HG03060 (cell line): ENCODE results near the gene RAPGEF6.
"Not testable (repeated sequence)": the region's sequence is repeated elsewhere in the genome, so short reads cannot be mapped to it uniquely, and the experiment has no call there.

Experiments
- ATAC-seq: cut with Tn5 transposase; IDR thresholded peaks from one replicate; pipeline ENCODE4 v1.9.1; 2021; ENCODE audit warnings: low read depth, moderate number of reproducible peaks; ENCODE audit not compliant: unreplicated experiment

The RAPGEF6 gene

DNA sequence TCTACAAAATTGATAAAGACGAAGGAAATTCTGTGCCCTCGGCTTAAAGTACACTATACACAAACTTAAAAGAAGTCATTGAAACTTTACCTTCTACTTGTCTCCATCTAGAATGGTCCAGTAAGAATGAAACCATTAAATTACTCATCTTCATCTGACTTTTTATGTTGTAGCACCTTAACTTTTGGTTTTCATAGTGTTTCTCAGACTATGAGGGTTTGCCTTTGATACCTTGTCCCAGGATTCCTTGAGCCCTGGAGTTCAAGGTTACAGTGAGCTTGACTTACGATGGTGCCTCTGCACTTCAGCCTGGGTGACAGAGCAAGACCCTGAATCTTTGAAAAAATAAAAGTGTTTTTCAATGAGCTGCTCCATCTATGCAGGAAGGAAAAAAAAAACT is 239.0 kb downstream of the RAPGEF6 start:
- peak; percentile 87 for ATAC-seq

DNA sequence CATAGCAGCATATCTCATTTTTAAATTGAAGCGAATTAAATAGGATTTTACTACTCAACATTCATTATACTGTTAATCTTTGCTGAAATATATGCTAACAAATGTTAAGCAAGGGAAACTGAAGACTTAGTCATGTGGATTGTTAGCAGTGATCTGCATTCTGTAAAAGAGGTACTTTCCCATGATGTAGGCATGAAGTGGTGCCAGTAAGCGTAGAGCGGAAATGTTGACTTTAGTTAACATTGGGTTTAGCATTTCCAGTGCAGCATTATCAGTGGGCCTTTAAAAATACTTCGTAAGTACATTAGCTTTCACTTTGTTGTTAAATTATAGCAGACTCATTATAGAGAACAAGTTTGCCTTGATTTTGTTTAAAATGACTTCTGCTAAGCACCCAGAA is 240.9 kb downstream of the RAPGEF6 start:
- peak; percentile 54 for ATAC-seq

DNA sequence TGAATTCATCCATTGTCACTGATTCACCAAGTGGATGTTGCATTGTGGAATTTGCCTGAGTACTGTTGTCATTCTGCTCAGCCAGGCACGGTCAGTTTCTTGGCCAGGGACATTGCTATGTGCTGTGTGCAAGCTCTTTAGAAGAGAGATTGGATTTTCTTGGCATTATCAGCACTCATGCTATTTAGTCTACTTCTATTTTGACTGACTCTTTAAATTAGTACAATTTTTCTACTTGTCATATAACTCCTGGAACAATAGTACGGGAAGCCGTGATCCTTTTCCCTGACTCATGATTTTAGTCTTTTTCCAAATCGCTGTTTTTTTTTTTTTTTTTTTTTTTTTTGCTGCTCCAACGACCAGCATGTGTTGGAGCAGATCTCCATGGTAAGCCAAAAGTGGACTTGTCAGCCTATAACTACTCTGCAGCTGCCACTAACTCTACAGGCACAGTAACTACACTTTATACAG is 241.5 kb downstream of the RAPGEF6 start:
- no peak for ATAC-seq

DNA sequence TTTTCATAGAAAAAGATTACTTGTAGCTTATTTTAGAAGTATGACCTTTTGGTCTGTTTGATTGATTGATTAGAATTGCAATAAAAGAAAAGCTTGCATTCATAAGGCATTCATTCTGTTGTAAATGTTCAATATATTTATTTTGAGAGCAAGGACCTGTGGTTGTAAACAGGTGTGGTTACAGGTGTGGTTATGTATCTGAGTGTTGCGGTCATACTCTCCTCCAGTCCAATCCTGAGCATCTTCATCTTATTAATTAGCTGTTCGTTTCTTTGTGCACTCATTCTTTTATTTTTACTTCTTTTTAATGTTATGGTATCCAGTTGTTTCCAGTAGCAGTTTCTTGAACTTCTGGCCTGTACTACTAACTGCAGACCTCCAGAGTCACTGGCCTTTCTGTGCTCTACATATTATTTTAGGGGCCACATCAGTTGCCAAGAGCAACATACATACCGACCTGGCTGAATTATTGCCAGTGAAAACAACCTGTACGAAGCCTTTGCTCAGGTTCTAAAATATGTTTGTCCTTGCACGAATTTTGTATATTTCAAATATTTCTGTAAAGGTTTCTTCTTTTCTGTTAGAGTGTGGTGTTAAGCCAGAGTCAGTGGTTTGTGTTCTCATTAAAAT is 242.4 kb downstream of the RAPGEF6 start:
- ATAC-seq = no peak

DNA sequence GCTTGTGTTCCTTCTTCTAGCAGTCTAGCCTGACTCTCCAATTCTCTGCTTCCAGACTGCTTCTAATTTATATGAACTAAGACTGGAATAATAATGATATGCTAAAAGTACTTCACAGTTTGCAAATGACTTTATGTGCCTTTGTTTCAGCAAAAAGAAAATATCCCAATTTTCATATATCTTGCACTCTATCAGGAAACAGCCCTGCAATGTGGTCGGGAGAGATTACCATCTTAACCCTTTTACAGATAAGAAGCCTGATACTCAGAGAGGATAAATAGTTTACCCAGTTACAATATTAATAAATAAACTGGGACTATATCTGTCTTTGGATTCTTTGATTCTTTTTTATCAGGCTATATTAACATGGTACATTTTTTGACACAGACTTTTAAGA is 245.2 kb downstream of the RAPGEF6 start:
- ATAC-seq = no peak

DNA sequence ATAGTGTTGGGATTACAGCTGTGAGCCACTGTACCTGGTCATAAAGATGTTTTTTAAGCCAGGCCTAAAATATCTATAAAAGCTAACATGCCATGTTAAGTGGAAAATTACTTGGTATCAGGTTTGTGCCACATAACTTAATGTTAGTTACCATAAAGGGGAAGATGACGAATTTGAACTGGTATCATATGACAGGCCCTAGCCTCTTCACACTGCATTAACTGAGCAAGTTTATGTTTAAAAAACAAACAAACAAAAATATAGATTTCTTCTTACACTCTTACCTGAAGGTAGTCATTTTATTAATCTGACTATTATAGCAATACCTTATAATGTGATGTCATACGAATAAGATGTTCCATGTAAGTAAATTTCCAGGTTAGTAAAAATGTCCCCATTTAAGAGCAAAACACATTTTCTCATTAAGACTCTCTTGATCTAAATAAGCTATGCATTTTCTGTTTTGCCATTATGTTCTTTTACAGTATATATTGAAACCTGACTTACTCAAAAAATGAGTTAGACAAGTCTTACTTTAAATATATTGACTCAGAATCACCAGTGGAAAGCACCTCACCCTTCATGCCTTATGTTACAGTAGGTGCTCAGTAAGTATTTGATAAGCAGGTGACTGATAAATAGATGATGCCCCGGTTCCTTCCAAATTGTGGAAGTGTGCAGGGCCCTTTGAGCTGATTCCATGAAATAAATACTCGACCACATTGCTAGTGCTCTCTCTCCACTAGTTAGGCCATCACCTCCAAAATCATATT is 245.7 kb downstream of the RAPGEF6 start:
- no peak for ATAC-seq

DNA sequence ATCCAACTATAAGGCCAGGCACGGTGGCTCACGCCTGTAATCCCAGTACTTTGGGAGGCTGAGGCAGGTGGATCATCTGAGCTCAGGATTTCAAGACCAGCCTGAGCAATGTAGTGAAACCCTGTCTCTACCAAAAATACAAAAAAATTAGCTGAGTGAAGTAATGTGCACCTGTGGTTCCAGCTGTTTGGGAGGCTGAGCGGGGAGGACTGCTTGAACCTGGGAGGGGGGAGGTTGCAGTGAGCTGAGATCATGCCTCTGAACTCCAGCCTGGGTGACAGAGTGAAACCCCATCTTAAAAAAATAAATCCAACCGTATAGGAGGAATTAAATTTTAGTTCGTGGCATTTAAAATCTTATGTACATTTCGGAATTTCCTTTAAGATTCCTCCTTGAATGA is 247.8 kb downstream of the RAPGEF6 start:
- ATAC-seq = no peak

DNA sequence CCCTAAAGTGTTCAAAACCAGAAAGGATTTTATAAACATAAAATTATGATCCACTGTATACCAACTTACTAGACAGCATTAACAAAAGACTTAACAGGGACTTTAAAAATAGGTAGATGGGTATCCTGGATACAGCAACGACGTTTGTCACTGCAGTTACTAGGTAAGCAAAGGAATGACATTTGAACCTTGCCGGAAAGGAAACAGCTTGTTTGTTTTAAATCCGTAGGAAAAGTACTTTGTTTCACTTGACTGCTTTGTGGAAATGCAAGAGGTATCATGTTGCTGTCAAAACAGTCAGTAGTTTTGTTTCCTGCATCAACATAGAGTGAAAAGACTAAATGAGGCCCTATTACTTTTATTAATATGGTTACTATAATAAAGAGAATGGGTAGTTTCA is 248.2 kb downstream of the RAPGEF6 start:
- no peak for ATAC-seq

DNA sequence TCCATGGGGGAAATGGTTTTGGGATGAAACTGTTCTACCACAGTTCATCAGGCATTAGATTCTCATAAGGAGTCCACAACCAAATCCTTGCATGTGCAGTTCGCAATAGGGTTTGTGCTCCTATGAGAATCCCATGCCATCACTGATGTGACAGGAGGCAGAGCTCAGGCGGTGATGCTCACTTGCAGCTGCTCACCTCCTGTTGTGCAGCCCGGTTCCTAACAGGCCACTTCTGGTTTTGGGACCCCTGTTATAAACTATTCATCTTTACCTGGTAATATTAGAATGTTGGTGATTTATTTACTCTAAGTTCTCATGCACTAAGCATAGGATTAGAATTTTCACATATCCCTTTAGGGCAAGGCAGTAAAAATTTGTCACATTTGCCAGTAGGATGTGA is 248.9 kb downstream of the RAPGEF6 start:
- no peak for ATAC-seq

DNA sequence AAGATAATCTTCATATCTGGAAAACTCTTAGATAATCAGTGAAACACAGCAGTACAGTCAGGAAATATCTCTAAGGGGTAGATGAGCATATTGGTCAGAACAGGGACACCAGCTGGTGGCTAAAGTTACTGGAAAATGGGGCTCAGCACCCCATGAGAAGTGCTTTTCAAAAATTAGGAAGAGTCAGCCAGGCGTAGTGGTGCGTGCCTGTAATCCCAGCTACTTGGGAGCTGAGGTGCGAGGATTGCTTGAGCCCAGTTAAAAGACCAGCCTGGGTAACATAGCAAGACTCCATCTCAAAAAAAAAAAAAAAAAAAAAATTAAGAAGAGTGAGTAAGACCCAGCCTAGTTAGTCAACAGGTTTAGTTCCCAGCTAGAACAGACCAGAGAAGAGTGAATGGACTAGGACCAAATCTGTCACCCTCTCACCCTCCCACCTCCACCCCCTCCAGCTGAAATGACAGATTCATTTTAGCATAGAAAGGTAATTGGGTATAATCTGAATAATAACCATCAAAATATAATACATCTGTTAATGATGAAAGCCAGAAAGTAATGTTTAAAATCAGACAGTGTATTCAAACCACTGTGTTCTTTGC is 250.3 kb downstream of the RAPGEF6 start:
- no peak for ATAC-seq

DNA sequence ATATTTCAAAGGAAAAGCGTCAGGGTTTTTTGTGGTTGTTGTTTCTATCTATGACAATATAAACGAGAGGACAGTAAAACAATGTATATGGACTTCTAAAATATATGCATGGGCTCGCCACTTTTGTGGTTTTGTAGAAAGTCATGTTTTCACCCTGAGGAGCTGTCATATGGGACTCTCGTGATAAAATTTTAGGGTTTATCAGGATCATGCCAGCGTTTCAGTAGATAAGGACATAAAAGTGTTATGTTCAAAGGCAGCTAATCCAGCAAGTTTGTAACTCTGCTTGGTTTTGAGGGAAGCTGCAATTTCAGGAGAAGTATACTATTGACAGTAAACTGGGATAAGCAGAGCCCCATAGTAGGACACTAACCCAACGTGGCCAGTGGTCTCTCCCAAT is 250.9 kb downstream of the RAPGEF6 start:
- no peak for ATAC-seq

DNA sequence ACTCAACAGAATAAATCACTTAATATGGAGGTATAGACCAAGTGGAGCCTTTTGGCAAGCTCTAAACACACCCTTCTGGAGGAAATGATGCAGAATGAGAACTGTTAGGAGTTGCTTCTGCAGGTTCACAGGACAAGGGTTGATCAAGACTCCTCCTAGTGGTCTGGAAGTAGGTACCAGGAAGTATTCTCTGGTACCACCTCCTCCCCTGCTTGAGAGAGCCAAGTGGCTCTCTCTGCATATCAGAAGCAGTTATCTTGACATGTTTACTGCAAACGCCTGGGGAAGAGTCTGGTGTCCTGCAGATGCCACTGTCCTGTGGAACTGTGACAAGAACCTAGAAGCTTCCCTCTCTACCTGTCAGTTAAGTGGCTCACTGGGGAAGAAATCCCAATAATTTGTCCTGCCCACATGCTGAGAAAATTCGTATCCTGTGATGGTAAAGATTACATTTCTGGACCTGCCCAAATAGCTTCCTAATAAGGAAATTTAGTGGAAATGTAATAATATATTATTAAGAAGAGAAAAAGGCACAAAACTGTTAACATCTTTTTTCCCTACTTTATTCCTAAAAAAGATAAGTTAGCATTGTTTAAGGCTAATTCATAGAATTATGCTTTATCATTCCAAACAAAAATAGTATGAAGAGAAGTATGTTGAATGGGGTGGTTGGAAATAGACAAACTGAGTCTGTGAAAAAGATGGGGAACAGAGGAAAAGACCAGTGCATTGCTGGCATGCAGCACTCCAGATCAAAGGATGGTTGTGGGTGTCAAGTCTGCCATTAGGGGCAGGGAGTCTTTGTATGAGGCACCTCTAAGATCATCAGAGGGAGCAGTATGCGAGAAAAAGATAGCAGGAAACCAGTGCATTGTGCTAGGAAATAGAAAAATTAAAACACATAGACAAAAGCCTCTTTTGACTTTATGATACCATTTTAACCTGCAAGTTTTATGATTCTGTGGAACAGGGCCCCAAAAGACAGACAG is 252.3 kb downstream of the RAPGEF6 start:
- peak; percentile 59 for ATAC-seq

DNA sequence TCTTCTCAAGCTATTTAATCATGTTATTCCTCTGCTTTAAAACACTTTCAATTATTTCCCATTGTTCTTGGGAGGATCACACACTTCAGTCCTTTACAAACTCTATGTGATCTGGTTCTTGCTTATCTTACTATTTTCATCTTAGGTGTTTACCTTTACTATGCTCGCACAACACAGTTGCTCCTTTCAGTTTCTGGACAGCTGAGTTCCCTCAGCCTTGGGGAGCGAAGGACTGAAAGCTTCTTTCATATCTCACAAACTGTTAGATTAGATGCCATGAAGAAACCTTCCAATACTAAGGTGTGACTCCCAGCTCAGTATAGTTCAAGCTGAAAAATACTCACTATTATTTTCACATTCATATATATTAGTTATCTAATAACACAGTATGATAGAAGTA is 253.3 kb downstream of the RAPGEF6 start:
- ATAC-seq = peak; percentile 33

DNA sequence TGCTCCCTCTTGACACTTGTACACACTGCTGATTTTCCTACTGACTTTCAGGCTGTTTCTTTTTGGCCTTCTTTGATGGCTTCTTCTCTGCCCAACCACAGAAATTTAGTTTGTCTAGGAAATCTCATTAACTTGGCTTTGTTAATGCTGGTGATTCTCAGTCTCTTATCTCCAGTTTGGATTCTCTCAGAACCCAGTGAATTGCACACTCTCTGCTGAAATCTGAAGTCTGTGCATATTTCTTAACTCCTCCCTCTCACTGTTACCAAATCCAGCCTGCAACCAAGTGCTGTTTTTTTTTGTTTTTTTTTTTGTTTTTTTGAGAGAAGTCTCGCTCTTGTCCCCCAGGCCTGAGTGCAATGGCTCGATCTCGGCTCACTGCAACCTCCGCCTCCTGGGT is 254.0 kb downstream of the RAPGEF6 start:
- no peak for ATAC-seq

DNA sequence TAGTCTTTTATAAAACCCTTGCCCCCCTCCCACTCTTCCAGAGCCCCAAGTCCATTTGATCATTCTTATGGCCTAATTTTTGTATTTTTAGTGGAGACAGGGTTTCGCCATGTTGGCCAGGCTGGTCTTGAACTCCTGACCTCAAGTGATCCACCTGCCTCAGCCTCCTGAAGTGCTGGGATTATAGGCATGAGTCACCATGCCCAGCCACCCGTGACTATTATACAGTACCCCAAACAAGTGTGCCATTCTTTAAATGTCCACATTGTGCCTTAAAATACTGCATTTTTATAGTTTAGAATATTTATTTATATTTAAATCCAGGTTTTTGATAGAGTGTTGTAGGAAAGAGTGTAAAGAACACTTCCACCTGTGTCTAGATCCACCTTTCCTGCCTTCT is 254.8 kb downstream of the RAPGEF6 start:
- not testable (repeated sequence) for ATAC-seq

DNA sequence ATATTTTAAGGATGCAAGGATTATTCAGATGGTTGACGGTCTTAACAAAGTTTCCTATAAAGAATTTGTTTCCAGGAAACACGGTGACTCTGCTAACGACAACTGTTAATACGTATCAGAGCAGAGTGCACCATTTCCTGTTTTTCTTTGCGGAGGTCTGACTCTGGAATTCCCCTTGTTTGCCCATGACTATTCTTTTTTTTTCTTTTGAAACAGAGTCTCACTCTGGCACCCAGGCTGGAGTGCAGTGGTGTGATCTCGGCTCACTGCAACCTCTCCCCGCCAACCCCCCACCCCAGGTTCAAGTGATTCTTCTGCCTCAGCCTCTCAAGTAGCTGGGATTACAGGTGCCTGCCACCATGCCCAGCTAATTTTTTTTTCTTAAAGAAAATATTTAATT is 255.3 kb downstream of the RAPGEF6 start:
- peak; percentile 32 for ATAC-seq

DNA sequence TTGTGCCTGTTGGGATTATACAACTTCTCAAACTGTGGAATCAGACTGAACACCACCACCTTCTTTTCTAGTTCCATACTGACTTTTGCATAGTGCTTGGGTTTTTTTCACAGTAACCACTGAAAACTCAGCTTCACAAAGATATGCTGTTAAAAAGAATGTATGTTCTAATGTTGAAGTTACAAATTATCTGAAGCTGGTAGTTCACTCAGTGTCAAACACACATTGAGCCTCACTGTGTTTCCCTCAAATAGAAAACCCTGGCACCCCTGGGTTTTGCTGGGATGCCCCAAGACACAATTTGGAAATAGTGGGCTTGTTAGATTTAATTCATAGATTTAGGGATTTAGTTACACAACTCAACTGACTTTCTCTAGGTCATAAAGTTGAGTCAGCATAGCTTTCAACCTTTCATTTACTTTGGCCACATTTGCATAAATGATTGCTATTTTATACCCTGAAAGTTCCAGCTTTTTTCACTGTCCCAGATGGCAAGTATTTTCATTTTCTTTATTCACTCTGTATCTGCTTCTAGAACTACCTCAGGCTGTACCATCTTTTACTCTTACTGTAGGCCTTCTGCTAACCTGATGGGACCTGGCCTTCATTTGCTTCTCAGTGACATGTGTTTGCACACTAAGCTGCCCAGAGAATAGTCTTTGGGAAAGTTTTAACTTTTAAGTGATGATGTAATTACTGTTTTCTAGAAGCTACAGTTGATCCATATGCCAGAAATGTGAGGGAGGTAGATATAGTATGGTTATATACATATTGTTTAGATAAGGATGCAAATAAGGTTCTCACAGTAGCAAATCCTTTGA is 256.1 kb downstream of the RAPGEF6 start:
- ATAC-seq = no peak

DNA sequence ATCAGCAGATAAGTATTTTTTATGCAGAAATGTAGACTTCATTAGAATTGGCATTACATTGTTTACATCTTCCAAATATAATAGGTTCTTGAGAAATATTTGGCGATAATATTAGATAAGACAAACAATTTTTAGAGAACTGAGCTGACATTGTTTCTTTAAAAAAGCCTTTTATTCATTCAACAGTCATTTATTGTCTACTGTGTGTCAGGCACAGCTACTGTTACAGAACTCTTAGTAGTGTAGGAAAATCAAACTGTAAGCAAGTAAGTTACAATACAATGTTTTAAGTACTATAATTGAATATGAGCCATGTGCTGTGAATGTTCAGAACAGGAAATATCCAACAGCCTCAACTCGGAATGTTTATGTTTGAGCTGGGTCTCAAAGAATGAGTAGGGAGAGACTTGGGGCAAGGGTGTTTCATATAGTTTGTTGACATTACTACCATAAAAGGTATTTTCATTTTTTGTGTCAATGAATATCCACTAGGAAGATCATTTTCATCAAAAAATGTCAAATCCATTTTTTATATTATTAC is 257.2 kb downstream of the RAPGEF6 start:
- no peak for ATAC-seq

DNA sequence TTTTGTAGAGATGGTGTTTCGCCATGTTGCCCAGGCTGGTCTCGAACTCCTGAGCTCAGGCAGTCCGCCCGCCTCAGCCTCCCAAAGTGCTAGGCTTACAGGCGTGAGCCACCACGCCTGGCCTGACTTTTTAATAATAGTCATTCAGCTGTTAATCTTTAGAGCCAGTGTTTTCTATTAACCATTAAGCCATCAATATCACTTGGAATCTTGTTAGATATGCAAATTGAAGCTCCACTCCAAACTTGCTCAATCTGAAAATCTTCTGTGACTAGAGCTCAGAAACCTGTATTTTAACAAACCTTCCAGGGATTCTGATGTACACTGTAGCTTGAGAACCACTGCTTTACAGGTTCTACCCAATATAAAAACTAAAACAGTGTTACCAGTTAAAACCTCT is 257.7 kb downstream of the RAPGEF6 start:
- ATAC-seq = no peak

DNA sequence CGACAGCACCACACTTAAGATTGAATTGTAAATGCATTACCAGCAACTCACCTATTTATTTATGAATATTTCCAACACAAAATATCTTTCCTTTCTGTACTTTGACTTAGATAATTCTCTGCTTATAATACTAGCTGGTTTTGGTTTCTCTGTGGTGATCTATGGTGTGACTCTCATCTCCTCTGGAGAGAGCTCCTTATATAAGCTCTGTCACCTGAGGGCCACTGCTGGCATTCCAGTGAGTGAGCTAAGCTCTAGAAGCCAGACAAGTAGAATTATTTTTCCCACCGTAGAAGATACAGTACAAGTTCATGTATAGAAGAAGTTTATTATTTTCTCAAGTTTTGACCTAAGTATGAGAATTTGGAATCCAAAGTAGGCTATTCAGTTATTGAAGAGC is 259.7 kb downstream of the RAPGEF6 start:
- no peak for ATAC-seq
